ENCODE results near the gene NISCH.

- no peak for TF ChIP-seq PHF8 (IDR thresholded peaks at IDR 0.05; ENCODE audit: borderline replicate concordance, low read depth)
- no peak for TF ChIP-seq NFE2L2 (conservative IDR thresholded peaks at IDR 0.05; ENCODE audit: low read length)
- TF ChIP-seq RAD21 (conservative IDR thresholded peaks at IDR 0.05 in 1 of 2, IDR thresholded peaks at IDR 0.05 in 1 of 2), result no peak
These were observed 63.5 kb downstream of the NISCH start for GRCh38 chr3:52518723-52519444.
